ENCODE data around the gene GATAD2A. TPM values are rescaled to one million over a fixed set of nuclear protein-coding genes. Genes with fewer than 3 reads are reported as not detected.

The GATAD2A gene
- total RNA-seq, 1 experiment from 2014 or later = 189 TPM

GRCh38 chr19:19463348-19464117, 58.1 kb downstream of the GATAD2A start:
- no peak overlapping the region for H4K5ac ChIP-seq (ENCODE audit: insufficient read length, low read depth, low read length)
- no peak overlapping the region for H3K4me2 ChIP-seq (ENCODE audit: insufficient read depth, insufficient read length, low read length)
- H2BK12ac ChIP-seq (ENCODE audit: insufficient read length, low read depth, low read length) = peak overlapping the region; percentile 20
- peaks cover 20% of the 10 kb centered on the region for H3K4me1 ChIP-seq (ENCODE audit: insufficient read depth, low read length)
- H3K23me2 ChIP-seq (ENCODE audit: insufficient read length, low read depth, low read length, poor library complexity, severe bottlenecking) = no peaks in the 10 kb centered on the region
- no peak overlapping the region for H2BK15ac ChIP-seq (ENCODE audit: low read depth, low read length)
- peak overlapping the region; percentile 10 to 70; a peak in 4 of 5 replicates for H3K4me3 Mint-ChIP-seq
- H3K9ac ChIP-seq (ENCODE audit: extremely low read depth, insufficient read length, low read length) = no peak overlapping the region
- peaks cover 3% of the 10 kb centered on the region for H3K79me1 ChIP-seq (ENCODE audit: insufficient read depth, low read depth, low read length, poor library complexity, severe bottlenecking)
- no peak overlapping the region for H4K8ac ChIP-seq (replicated peaks; ENCODE audit: insufficient read length, low read depth, low read length)
- peak overlapping the region; percentile 29 for H3K18ac ChIP-seq (ENCODE audit: insufficient read length, low read depth, low read length)
- no peak overlapping the region for H3K4ac ChIP-seq (ENCODE audit: low read depth, low read length)
- H2AFZ ChIP-seq (ENCODE audit: low read length) = no peak overlapping the region
- H3T11ph ChIP-seq (ENCODE audit: low read length) = no peak overlapping the region
- H3K14ac ChIP-seq (ENCODE audit: insufficient read depth, low read length) = peak overlapping the region; percentile 60; the same call in 1 of the 2 replicates
- peak overlapping the region; percentile 89 to 96 (median 96) for H3K27ac Mint-ChIP-seq
- H4K20me1 ChIP-seq (ENCODE audit: control insufficient read depth, insufficient read depth, insufficient read length) = peaks cover 2% of the 10 kb centered on the region
- no peak overlapping the region for H3K27ac ChIP-seq (ENCODE audit: insufficient read length, low read depth, low read length)
- H2BK5ac ChIP-seq (ENCODE audit: insufficient read length, low read length) = no peak overlapping the region
- no peak overlapping the region for H2BK120ac ChIP-seq (ENCODE audit: low read depth, low read length, poor library complexity, severe bottlenecking)
- DNase-seq = no peak
- no peak overlapping the region for H3K56ac ChIP-seq (ENCODE audit: insufficient read length, low read depth, low read length)
- H2BK20ac ChIP-seq (ENCODE audit: low read depth, low read length, poor library complexity, severe bottlenecking) = no peak overlapping the region
- TF ChIP-seq, protein P1, sequence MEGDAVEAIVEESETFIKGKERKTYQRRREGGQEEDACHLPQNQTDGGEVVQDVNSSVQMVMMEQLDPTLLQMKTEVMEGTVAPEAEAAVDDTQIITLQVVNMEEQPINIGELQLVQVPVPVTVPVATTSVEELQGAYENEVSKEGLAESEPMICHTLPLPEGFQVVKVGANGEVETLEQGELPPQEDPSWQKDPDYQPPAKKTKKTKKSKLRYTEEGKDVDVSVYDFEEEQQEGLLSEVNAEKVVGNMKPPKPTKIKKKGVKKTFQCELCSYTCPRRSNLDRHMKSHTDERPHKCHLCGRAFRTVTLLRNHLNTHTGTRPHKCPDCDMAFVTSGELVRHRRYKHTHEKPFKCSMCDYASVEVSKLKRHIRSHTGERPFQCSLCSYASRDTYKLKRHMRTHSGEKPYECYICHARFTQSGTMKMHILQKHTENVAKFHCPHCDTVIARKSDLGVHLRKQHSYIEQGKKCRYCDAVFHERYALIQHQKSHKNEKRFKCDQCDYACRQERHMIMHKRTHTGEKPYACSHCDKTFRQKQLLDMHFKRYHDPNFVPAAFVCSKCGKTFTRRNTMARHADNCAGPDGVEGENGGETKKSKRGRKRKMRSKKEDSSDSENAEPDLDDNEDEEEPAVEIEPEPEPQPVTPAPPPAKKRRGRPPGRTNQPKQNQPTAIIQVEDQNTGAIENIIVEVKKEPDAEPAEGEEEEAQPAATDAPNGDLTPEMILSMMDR (conservative IDR thresholded peaks at IDR 0.05) = no peak
- H3K36me3 Mint-ChIP-seq (ENCODE audit: insufficient read depth in 1 of 3, low read depth in 3 of 3) = peaks cover 36 to 42% (median 40%) of the 10 kb centered on the region in 3 experiments
- no peak overlapping the region for H3K23ac ChIP-seq (ENCODE audit: insufficient read length, low read depth, low read length)
- peaks cover 13% of the 10 kb centered on the region for H3K9me3 ChIP-seq (ENCODE audit: control insufficient read depth, low read depth, low read length)
- H3K4me1 Mint-ChIP-seq = peaks cover 63 to 64% of the 10 kb centered on the region in 2 experiments
- peaks cover 41% of the 10 kb centered on the region; the same call in 1 of the 2 replicates for H3K79me2 ChIP-seq (ENCODE audit: insufficient read depth, low read length)
- no peak overlapping the region for H2AK5ac ChIP-seq (ENCODE audit: insufficient read length, low read length)
- H3K9me3 Mint-ChIP-seq = peaks cover 22 to 30% of the 10 kb centered on the region in 2 experiments
- H3K27me3 Mint-ChIP-seq (ENCODE audit: low read depth) = peaks cover 2% of the 10 kb centered on the region
- no CpG with 5 or more reads among the region's 19 CpGs for WGBS (ENCODE audit: extremely low coverage, insufficient read length, low lambda C conversion rate)
- H3K27me3 ChIP-seq (ENCODE audit: insufficient read depth, low read length) = no peaks in the 10 kb centered on the region
- H4K91ac ChIP-seq (ENCODE audit: insufficient read length, low read depth, low read length) = peak overlapping the region; percentile 47
